ENCODE results near the gene JAKMIP1.
A peak's percentile ranks its signal among the peaks of the same experiment; 100 is the strongest.

Gene JAKMIP1

DNA sequence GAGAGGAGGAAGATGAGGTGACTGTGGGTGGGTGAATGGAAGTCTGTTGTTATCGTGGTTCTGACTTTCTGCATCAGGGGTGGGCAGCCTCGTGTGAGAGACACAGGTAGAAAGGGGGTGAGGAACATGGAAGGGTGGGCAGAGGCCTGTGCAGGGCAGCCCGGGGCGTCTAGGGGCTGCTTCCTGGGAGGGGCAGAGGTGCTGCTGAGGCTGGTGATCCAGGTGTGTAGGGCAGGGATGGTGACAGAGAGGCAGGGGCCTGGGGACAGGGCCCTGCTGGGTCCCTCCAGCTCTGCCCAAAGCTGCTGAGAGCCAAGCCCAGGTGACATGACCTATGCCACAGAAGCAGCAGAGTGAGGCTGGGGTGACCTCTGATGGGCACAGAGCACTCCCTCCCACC lies 92.5 kb downstream of the JAKMIP1 start:
- no peak for DNase-seq (ENCODE audit: low read depth, low spot score)

DNA sequence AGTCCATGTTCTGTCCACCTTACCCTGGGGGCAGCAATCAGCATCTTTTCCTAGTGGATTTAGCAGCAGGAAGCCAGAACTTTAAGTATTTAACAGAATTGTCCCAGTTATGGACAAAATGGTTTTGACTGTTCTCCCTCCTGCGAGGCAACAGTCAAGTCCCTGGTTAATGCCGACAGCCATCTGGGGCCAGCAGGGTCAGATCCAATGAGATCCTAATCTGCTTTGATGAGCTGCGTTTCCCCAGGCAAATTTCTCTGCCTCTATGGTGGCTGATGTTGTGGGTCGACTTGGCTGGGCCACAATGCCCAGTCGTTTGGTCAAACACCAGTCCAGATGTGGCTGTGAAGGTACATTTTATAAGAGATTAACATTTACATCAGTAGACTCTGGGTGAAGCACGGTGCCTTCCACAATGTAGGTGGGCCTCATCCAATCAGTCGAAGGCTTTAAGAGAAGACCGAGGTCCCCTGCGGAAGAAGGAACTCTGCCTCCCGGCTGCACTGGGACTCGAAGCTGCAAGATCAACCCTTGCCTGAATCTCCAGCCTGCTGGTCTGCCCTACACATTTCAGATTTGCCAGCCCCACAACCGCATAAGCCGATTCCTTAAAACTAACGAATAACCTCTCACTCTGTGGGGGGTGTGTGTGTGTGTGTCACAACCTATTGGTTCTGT lies 93.1 kb downstream of the JAKMIP1 start:
- no peak for DNase-seq (ENCODE audit: low read depth, low spot score)
- H3K27ac ChIP-seq, result no peak overlapping the region

More for the DNA sequence above, 92.5 kb downstream of the JAKMIP1 start:
- no peak overlapping the region for H3K27ac ChIP-seq

DNA sequence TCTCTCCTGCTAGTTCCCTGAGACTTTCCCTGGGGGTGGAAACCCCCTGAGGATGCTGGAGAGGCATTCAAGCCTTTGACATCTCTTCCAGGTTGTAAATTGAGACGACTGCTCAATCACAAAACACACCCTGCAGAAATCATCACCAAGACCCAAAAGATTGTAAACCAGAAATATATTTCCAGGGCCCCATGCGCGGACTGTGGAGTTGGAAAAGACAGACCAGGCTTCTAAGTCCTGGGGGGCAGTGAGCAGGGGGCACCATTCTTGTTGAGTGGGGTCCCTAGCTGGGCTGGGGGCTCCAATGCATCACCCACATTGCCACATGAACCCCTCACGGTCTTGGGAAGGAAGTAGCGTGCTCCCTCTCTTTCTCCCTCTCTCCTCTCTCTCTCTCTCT lies 94.2 kb downstream of the JAKMIP1 start:
- no peak for DNase-seq (ENCODE audit: low read depth, low spot score)
- no peak overlapping the region for H3K27ac ChIP-seq

DNA sequence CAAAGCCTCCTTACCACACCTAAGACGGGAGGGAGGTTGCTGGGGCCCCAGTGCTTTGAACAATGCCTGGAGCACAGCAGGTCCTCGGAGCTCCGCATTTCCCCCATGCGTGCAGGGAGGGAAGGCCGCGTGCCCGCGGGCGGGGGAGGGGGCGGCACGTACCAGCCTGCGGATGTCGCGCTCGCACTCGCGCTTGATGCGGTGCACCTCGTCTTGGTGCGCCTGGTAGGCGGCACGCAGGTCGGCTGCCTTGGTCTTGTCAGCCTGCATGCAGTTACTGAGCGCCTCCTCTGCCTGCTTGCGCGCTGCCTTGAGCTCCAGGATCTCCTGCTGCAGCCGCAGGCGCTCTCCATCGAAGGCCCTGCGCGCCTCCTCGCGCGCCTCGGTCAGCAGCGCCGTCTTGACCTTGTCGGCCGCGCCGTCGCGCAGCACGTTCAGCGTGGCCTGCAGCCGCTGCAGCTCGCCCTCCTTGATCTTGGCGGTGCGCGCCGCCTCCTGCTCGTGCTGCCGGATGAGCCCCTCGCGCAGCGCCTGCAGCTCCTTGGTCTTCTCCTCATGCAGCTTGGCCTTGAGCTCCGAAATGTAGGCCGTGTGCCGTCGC lies 94.9 kb downstream of the JAKMIP1 start:
- no peak for DNase-seq (ENCODE audit: low read depth, low spot score)
- H3K27ac ChIP-seq, result no peak overlapping the region

DNA sequence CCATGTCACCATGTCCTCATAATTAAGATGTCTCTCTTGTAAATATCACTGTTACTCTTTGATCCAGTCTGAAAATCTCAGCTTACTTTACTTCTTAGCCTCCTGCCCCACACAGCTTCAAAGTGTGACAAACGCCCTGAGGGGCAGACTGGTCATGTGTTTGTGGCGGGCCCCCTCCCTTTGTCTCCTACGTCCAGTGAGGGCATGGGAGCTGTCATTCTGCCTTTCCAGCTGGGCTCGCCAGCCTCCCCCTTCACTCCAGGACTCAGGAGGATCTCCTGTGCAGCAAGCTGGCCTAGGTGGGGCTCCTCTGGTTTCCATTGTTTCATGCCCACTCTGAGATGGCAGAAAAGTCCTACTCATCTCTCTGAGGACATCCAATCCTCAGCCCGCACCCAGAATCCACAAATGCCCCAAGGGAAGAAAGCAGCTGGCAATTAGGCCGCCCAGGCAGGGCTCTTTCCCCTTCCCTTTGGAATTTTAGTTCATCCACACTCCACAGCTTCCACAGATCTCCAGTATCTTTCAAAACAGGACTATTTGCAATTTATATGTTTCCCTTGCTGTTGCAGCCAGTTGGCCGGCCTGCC lies 95.7 kb downstream of the JAKMIP1 start:
- no peak overlapping the region for H3K27ac ChIP-seq
- DNase-seq (ENCODE audit: low read depth, low spot score), result no peak

DNA sequence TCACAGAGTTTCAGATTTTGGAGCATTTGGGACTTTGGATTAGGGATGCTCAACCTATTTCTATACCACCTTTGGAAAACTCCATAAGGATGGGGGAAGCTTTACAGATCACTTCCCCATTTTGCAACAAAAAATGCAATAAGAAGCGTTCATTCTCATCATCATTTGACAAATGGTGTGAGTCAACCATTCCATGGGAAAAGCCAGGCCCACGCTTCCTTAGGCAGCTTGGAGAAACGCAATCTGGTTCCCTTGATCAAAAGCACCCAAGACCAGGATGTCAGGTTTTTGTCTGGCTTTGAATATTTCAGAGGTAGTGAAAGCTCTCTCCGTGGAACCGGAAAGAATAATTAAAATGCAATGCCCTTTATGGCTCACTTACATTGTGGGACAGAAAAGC lies 102.8 kb downstream of the JAKMIP1 start:
- DNase-seq (ENCODE audit: low read depth, low spot score), result no peak
- no peak overlapping the region for H3K27ac ChIP-seq

DNA sequence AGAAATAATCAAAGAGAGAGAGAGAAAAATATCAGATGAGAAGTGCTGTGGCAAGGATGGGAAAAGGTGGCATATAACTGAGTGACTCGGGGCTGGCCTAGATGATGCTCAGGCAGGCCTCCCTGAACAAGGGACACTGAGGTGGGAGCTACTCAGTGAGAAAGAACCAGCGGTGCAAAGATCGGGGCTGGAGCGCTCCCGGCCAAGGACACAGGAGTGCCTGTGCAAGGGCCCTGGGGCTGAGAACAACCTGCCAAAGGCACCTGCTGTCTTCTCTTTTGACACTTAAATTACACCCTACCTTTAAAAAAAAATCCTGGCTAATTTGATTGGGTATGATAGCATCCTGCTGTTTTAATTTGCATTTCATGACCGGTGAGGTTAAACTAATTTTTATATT lies 104.5 kb downstream of the JAKMIP1 start:
- no peak for DNase-seq (ENCODE audit: low read depth, low spot score)
- H3K27ac ChIP-seq, result no peak overlapping the region

DNA sequence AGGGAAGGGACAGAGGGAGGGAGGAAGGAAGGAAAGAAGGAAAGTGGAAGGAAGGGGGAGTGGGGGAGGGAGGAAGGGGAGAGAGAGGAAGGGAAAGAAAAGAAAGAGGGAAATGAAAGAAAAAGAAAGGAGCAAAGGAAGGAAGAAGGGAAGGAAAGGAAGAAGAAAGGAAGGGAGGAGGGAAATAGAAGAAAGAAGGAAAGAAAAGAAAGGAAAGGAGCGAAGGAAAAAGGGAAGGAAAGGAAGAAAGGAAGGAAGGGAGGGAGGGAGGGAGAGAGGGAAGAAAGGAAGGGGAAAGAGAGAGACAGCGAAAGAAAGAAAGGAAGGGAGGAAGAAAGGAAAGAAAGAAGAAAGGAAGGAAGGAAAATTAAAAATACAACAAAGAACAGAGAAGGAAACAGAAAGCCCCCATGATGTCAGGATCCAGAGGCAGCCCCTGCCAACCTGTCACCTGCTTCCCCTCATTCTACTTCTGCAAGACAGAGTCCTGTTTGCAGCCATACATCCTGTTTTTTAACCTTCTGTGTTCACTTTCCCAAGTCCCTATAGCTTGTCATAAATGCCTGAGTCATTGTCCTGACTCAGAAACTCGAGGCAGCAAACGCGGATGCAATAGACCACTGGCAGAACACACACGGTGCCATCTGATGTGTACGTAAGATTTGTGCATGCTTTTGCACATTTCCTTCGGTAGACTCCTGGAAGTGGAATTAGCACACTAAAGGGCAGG lies 105.2 kb downstream of the JAKMIP1 start:
- H3K27ac ChIP-seq, result no peak overlapping the region
- DNase-seq (ENCODE audit: low read depth, low spot score), result peak; percentile 34

DNA sequence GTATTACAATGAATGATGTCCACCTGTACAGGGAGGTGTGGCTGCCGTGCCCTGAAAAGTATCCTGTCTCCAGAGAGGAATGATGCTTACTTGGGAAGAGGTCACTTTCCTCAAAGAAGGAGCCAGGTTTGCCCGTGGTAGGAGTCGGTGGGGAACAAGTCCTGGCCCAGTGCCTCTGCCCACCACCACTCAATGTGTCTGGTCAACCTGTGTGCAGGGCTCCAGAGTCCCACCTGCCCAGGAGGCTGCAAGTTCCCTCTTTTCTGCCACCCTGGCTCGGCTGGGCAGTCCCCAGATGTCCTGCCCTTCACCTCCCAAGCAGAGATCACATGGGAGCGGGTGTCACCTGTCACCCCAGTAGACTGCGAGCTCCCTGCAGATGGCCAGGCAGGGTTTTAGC lies 106.7 kb downstream of the JAKMIP1 start:
- DNase-seq (ENCODE audit: low read depth, low spot score), result no peak
- H3K27ac ChIP-seq, result no peak overlapping the region

DNA sequence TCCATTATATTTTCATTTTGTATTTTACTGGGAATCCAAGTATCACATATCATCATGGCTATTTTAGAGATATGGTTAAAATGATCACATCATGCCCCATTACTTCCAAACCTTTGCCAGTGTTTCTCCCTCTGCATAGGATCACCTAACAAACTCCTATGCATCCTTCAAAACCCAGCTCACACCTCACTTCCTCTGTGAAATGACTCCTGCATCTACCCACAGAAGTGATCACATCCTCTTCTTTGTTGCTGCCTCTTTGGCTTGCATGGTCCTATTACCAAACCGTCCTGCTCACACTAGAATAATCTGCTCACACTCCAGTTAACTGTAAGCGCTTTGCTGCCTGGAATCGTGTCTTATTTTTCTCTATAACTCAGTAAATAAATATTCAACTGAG lies 107.4 kb downstream of the JAKMIP1 start:
- DNase-seq (ENCODE audit: low read depth, low spot score), result no peak
- no peak overlapping the region for H3K27ac ChIP-seq

DNA sequence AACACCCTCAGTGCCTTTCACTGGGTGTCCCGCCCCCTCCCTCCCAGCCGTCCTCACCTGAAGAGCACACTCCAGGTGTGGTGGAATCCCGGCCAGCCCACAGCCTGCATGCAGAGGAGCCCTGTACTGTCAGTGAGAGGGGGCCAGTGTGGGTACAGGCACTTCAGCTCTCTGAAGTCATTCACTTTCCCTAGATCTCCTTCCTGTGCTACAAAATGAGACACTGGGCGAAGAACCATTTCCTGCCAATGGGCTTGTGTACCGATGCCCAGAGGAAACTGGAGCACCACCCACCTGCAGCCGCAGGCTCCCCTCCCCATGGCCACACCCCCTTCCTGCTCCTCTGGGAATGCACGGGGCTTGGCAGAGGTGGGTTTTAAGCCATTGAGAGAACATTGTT lies 108.2 kb downstream of the JAKMIP1 start:
- DNase-seq (ENCODE audit: low read depth, low spot score), result no peak

DNA sequence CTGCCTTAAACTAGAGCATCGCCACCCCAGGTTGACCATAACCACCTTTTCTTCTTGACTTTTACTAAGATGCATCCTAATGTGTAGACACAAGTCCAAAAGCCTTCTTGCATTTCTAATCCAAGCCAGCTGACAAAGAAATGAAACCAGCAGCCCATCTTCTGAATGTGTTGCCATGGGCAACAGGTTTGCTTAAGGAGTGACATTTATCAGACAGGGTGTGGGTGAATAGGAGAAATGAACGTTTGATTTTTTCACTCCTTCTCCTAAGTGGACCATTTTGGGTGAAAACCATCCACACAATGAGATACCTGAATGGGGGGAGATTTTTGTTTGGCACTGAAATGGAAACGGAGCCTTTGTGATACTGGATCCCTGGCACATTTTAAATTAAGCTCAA lies 109.4 kb downstream of the JAKMIP1 start:
- no peak overlapping the region for H3K27ac ChIP-seq

More for the DNA sequence above, 108.2 kb downstream of the JAKMIP1 start:
- no peak overlapping the region for H3K27ac ChIP-seq

DNA sequence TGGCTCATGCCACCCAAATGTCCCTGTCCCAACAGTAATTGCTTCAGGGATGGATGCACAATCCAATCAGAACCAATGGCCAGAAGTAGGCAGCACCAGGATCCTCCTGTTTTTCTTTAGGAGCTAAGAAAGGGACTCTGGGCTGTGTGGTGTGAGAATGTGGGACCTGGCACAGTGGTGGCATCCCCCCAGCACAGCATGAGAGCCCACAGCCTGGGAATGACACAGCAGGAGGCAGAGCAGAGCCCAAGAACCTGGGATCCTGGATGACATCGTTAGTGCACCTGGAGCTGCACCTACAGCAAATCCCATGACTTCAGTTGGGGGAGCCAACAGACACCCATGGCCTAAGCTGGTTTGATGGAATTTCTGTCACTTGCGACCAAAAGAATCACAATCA lies 111.4 kb downstream of the JAKMIP1 start:
- no peak for DNase-seq (ENCODE audit: low read depth, low spot score)
- H3K27ac ChIP-seq, result no peak overlapping the region

More for the DNA sequence above, 109.4 kb downstream of the JAKMIP1 start:
- DNase-seq (ENCODE audit: low read depth, low spot score), result no peak

DNA sequence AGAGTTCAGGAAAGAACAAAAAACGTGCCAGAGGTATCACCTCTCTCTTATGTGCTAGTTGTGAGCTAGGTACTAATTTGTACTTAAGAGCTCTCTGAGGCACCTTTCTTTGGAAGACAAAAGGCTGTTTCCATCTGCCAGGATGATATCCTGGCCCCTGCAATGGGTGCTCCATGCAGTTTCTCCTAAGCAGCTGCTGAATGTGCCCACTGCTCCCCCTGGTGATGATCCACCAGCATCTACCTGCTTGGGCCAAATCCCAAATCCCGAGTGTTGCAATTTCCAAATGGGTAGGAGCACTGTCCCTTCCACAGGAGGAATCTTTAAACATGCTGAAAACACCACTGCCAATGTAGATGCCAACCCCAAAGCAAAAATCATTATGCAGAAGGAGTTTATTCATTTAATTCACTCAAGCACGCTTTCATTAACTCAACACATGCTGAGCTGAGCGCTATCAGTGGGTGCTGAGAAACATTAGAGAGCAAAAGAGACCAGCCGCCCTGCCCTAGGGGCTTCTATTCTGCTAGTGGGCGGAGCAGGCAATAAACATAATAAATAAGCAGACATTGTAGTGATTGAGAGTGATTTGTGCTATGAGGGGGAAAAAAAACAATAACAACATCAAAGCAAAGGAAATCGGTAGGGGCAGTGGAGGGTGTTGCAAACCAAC lies 112.5 kb downstream of the JAKMIP1 start:
- H3K27ac ChIP-seq, result no peak overlapping the region
- no peak for DNase-seq (ENCODE audit: low read depth, low spot score)

DNA sequence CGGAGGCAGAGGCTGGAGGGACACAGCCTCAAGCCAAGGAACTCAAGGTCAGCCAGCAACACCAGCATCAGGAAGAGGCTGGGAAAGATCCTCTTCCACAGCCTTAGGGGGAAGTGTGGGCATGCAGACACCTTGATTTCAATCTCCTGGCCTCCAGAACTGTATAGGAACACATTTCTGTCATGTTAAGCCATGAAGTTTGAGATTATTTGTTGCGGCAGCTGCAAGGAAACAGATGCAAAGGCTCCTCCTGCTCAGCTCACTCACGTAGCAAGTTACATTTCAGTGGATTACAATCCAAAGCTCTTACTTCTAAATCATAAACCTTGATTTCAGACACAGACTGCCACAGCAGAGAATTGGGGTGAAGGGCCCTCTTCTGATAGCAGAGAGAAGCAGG lies 113.5 kb downstream of the JAKMIP1 start:
- no peak overlapping the region for H3K27ac ChIP-seq

DNA sequence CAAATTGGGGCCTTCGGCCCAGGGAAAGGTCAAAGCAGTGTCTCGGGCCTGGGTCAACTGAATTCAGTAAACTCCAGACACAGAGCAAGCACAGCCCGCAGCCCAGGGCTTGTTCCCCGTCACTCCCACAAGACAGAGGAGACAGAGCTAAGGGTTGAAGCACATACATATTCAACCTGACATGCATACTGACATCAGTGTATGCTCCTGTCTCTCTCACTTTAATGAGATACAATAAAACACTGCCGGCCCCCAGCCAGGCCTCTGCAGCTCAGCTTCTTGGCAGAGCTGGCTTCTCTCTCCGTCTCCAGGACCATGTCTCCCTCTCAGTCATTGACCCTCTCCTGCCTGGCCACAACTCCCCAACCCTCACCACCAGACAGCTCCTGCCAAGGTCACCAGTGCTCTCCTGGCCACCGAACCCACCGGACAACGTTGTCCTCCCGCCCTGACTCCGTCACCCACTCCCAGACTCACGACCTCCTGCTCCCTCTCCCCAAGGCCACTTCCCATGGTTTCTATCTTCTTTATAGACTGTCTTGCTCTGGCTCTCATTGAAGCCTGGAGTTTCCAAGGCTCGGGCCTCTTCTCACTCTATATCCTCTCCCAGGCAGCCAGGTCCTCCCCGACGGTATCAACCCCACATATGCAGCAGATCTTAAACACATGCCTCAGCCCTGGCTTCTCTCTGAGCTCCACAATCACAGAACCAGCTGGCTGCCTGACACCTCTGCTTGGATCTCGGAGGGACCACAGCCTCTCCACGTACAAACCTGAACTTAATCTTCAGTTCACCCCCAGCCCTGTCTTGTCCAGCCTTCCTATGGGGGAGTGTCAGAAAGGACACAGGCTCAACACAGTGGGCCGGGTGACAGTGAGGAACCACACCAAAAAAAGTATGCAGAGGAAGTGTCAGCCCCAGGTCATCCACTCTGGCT lies 114.4 kb downstream of the JAKMIP1 start:
- no peak overlapping the region for H3K27ac ChIP-seq
- DNase-seq (ENCODE audit: low read depth, low spot score), result no peak

More for the DNA sequence above, 113.5 kb downstream of the JAKMIP1 start:
- no peak for DNase-seq (ENCODE audit: low read depth, low spot score)

DNA sequence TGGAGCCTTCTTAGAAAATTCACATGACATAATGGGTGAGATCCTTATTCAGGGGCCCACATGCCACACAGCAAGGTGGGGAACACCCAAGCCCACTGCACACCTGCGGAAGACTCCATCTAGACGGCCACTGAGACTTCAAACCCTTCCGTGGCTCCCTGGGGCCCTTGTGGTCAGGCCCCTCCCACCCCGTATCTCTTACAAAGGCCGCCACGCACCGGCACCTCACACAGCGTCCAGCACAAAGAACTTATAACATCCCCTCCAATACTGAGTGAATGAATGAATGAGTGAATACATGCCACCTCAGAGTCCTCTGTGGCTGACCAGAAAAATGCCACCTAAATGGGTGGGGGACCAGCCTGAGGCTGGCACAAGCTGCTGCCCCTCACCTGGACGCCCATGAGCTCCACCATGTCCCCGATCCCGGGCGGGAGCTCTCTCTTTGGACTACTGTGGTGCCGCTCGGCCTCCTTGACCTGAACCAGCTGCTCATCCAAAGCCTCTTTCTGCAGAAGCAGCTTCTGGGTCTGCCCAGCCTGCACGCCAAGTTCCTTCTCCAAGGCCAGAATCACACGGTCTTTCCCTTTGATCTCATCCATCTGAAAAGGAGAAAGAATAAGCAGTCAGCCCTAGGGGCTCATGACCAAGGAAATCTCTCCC lies 115.2 kb downstream of the JAKMIP1 start:
- H3K27ac ChIP-seq, result no peak overlapping the region
- no peak for DNase-seq (ENCODE audit: low read depth, low spot score)

DNA sequence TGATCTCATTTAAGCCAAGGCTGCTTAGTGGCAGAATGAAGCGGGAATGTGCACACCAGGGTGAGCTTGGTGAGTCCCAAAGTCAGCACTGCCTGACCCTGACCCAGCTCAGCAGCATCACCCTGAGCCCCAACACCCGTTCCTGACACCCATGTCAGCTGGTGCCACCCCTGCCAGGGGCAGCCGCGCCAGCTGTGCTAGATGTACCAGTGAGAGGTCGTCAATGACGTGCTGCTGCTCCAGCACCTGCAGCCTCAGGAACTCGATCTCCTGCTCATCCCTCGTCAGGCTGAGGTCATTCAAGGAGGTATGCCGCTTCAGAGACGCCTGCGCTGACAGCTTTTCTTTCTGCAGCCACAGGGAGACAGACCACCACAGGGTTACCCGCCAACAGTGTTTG lies 120.4 kb downstream of the JAKMIP1 start:
- no peak overlapping the region for H3K27ac ChIP-seq
- no peak for DNase-seq (ENCODE audit: low read depth, low spot score)

DNA sequence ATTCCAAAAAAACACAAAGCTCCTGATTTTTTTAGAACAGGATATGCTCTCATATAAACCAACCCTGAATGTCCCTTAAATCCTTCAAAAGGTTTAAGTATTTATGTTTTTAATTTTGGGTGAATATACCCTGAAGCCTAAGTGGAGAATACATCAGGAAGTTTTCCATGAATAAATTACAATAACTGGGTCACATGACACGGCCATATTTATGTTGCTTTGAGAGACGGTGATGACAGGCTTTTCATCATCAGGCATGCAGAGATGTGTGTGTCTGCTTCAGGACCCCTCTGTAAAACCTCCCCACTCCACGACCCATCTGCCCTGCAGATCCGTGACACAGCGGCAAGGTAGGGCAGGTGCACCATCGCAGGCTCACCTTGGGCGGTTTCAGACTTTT lies 121.8 kb downstream of the JAKMIP1 start:
- H3K27ac ChIP-seq, result no peak overlapping the region
- DNase-seq (ENCODE audit: low read depth, low spot score), result no peak
